Activated CD4-positive, alpha-beta memory T cell treated with anti-CD3 and anti-CD28 coated beads, Interleukin-2, amount 10 ng/mL, durations not matched to agents 7 days and 5 days (primary cell): ENCODE results near the gene HORMAD2. TPM values are rescaled to one million over a fixed set of nuclear protein-coding genes. Genes with fewer than 3 reads are reported as not detected.
A peak's percentile ranks its signal among the peaks of the same experiment; 100 is the strongest.

Experiments
- CTCF ChIA-PET: fragments of 350-600 bp; sonication (Branson Sonifier 250); formaldehyde crosslinking; loops from one replicate; lab custom pipeline; 2021; ENCODE audit warnings: antibody characterized with exemption, inconsistent platforms; lab: Charles Lee
- POLR2A ChIA-PET: fragments of 350-600 bp; sonication (Branson Sonifier 250); formaldehyde crosslinking; loops from one replicate; lab custom pipeline; 2021; ENCODE audit warnings: antibody characterized with exemption; lab: Charles Lee
- DNase-seq: peaks from one replicate; pipeline ENCODE4 v3.0.0-alpha.2; 2020
- H3K27ac Mint-ChIP-seq: one replicate; pipeline ENCODE4 v1.8.0; 2021; ENCODE audit warnings: mild to moderate bottlenecking, mixed read lengths
- H3K27me3 Mint-ChIP-seq: one replicate; pipeline ENCODE4 v1.8.0; 2021; ENCODE audit warnings: mixed read lengths
- H3K36me3 Mint-ChIP-seq: one replicate; pipeline ENCODE4 v1.8.0; 2021; ENCODE audit warnings: low read depth, mixed read lengths
- H3K4me1 Mint-ChIP-seq: one replicate; pipeline ENCODE4 v1.8.0; 2021; ENCODE audit warnings: mixed read lengths
- H3K4me3 Mint-ChIP-seq: one replicate; pipeline ENCODE4 v1.8.0; 2021; ENCODE audit warnings: mild to moderate bottlenecking, mixed read lengths
- H3K9me3 Mint-ChIP-seq: one replicate; pipeline ENCODE4 v1.8.0; 2021; ENCODE audit warnings: mixed read lengths
- total RNA-seq, 2 experiments: library from RNA; stranded (reverse); gene quantifications; one replicate each; pipeline ENCODE4 v1.2.3, GENCODE V29; 2021

HORMAD2 gene
- total RNA-seq, 2 experiments from 2014 or later = 0.23 TPM; not detected in 1

DNA sequence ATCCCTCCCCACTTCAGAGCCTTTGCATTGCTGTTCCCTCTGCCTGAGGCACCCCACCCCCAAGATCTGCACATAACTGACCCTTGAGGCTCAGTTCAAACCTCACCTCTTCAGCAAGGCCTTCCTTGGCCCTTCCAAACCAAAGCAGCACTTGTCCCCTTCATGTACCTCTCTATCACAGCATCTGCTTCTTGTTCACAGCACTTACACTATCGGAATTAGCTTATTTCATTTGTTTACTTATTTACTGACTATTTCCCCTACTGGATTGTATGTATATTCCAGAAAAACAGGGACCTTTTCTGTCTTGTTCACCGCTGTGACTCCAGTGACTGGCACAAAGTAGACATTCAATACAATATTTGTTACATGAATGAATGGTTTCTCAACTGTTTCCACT, 38.0 kb downstream of the HORMAD2 start:
- POLR2A ChIA-PET = no interaction called here
- Mint-ChIP-seq H3K9me3 (no peaks in the 10 kb centered on the region), H3K27ac (no peak overlapping the region), H3K4me1 (peaks cover 51% of the 10 kb centered on the region), H3K4me3 (no peak overlapping the region), H3K27me3 (peaks cover 5% of the 10 kb centered on the region), H3K36me3 (peaks cover 7% of the 10 kb centered on the region)
- no peak for DNase-seq
- CTCF ChIA-PET = interaction anchor here (1.0 kb wide), 1 partner anchor 13 kb away, joined by 3 read pairs; no protein-coding TSS in a partner anchor

GRCh38 chr22:30121960-30122359, 41.7 kb downstream of the HORMAD2 start:
- Mint-ChIP-seq H3K27me3 (peaks cover 5% of the 10 kb centered on the region), H3K36me3 (peaks cover 7% of the 10 kb centered on the region), H3K4me1 (peaks cover 39% of the 10 kb centered on the region), H3K4me3 (peak overlapping the region; percentile 4), H3K9me3 (no peaks in the 10 kb centered on the region), H3K27ac (no peak overlapping the region)
- POLR2A ChIA-PET = interaction anchor here (1.1 to 1.6 kb wide), 2 partner anchors 56 to 143 kb away, joined by 3 to 7 read pairs; no protein-coding TSS in a partner anchor
- CTCF ChIA-PET = interaction anchor here (0.6 to 4.2 kb wide), 6 partner anchors 10 to 147 kb away, joined by 3 to 27 read pairs (median 3); no protein-coding TSS in a partner anchor
- DNase-seq = no peak

DNA sequence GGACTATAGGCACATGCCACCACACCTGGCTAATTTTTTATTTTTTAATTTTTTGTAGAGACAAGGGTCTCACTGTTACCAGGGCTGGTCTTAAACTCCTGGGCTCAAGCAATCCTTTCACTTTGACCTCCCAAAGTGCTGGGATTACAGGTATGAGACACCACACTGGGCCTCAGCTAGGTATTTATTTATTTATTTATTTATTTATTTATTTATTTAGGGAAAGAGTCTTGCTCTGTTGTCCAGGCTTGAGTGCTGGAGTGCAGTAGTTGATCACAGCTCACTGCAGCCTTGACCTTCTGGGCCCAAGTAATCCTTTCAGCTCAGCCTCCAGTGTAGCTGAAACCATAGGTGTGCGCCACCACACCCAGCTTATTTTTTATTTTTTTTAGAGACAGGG, 43.2 kb downstream of the HORMAD2 start:
- H3K4me1 Mint-ChIP-seq = peaks cover 29% of the 10 kb centered on the region
- ChIA-PET POLR2A (interaction anchor here (1.1 to 1.2 kb wide), 2 partner anchors 119 to 121 kb away, joined by 3 read pairs; no protein-coding TSS in a partner anchor), CTCF (interaction anchor here (0.6 to 4.2 kb wide), 3 partner anchors 15 to 1200 kb away, joined by 3 to 27 read pairs (median 4); no protein-coding TSS in a partner anchor)
- H3K9me3 Mint-ChIP-seq = no peaks in the 10 kb centered on the region
- H3K4me3 Mint-ChIP-seq = no peak overlapping the region
- peaks cover 7% of the 10 kb centered on the region for H3K36me3 Mint-ChIP-seq
- peaks cover 5% of the 10 kb centered on the region for H3K27me3 Mint-ChIP-seq
- no peak overlapping the region for H3K27ac Mint-ChIP-seq
- DNase-seq = no peak

- Mint-ChIP-seq H3K4me3 (no peak overlapping the region), H3K36me3 (no peaks in the 10 kb centered on the region), H3K27me3 (no peaks in the 10 kb centered on the region), H3K27ac (no peak overlapping the region), H3K4me1 (peaks cover 19% of the 10 kb centered on the region), H3K9me3 (no peaks in the 10 kb centered on the region)
- ChIA-PET POLR2A (no interaction called here), CTCF (interaction anchor here (1.0 kb wide), 1 partner anchor 54 kb away, joined by 3 read pairs; no protein-coding TSS in a partner anchor)
- DNase-seq = no peak
Observed at GRCh38 chr22:30127749-30128166, 47.5 kb downstream of the HORMAD2 start.

DNA sequence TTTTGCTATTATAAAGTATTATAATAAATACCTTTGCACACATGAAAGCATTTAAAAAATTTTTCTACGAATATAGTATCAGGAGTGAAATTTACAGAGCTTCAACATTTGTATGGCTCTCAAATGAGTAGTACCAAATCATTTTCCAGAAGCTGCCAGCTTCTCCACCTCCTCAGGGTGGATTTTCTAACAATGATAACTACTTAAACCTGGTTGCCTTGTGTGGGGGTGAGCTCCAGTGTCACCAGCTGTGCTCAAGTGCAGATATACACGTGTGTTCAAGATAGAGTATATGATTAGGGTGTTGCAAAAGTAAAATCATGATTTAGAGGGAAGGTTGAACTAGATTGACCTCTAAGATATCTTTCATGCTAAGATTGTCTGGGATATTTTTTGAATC, 48.2 kb downstream of the HORMAD2 start:
- POLR2A ChIA-PET = no interaction called here
- Mint-ChIP-seq H3K27me3 (no peaks in the 10 kb centered on the region), H3K27ac (no peak overlapping the region), H3K36me3 (no peaks in the 10 kb centered on the region), H3K9me3 (no peaks in the 10 kb centered on the region), H3K4me1 (peaks cover 14% of the 10 kb centered on the region), H3K4me3 (no peak overlapping the region)
- DNase-seq = no peak
- CTCF ChIA-PET = interaction anchor here (1.0 kb wide), 1 partner anchor 53 kb away, joined by 3 read pairs; no protein-coding TSS in a partner anchor

- Mint-ChIP-seq H3K27me3 (no peaks in the 10 kb centered on the region), H3K4me3 (no peak overlapping the region), H3K27ac (no peak overlapping the region), H3K9me3 (no peaks in the 10 kb centered on the region), H3K36me3 (no peaks in the 10 kb centered on the region), H3K4me1 (peaks cover 11% of the 10 kb centered on the region)
- ChIA-PET CTCF (no interaction called here), POLR2A (no interaction called here)
- no peak for DNase-seq
Observed at GRCh38 chr22:30129636-30130035, 49.4 kb downstream of the HORMAD2 start.

- CTCF ChIA-PET = no interaction called here
- Mint-ChIP-seq H3K27me3 (peaks cover 9% of the 10 kb centered on the region), H3K27ac (no peak overlapping the region), H3K36me3 (no peaks in the 10 kb centered on the region), H3K9me3 (no peaks in the 10 kb centered on the region), H3K4me3 (no peak overlapping the region), H3K4me1 (peaks cover 7% of the 10 kb centered on the region)
- POLR2A ChIA-PET = no interaction called here
- no peak for DNase-seq
Observed at GRCh38 chr22:30132290-30132996, 52.2 kb downstream of the HORMAD2 start.

DNA sequence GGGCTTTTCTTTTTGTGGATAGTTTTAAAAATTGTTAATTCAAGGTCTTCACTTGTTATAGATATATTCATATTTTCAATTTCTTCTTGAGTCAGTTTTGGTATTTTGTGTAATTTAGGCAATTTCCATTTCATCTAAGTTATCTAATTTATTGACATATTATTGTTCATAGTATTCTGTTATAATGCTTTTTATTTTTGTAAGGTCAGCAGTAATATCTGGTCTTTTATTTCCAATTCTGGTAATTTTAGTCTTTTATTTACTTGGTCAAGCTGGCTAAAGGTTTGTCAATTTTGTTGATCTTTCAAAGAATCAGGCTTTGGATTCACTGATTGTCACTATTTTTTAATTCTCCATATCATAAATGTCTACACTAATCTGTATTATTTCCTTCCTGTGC, 60.1 kb downstream of the HORMAD2 start:
- Mint-ChIP-seq H3K9me3 (peaks cover 27% of the 10 kb centered on the region), H3K4me1 (no peaks in the 10 kb centered on the region), H3K27me3 (peaks cover 6% of the 10 kb centered on the region), H3K4me3 (no peak overlapping the region), H3K27ac (no peak overlapping the region), H3K36me3 (peaks cover 20% of the 10 kb centered on the region)
- ChIA-PET POLR2A (no interaction called here), CTCF (no interaction called here)
- no peak for DNase-seq

- ChIA-PET POLR2A (no interaction called here), CTCF (no interaction called here)
- Mint-ChIP-seq H3K27me3 (peaks cover 3% of the 10 kb centered on the region), H3K36me3 (peaks cover 21% of the 10 kb centered on the region), H3K9me3 (peaks cover 27% of the 10 kb centered on the region), H3K4me3 (no peak overlapping the region), H3K4me1 (no peaks in the 10 kb centered on the region), H3K27ac (no peak overlapping the region)
- DNase-seq = no peak
Observed at GRCh38 chr22:30143265-30143664, 63.0 kb downstream of the HORMAD2 start.

DNA sequence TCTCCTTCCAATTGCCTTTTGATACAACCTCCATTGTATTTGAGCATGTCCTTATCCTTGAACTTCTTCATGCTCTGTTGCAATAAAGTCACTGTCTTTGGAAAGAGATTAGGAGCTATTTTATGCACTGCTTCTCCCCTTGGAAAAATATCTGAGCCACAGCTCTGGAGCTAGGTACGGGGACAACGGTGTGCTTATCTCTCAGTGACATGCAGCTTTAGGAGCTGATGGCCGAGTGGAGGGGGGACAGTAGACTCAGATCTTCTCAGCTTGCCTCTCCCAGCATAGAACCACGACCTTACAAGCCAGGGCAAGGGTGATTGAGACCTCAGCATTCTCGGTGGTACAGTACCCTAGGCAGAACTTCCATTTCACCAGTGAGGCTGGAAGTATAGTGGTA, 64.1 kb downstream of the HORMAD2 start:
- Mint-ChIP-seq H3K4me3 (no peak overlapping the region), H3K9me3 (peaks cover 27% of the 10 kb centered on the region), H3K27me3 (peaks cover 3% of the 10 kb centered on the region), H3K36me3 (peaks cover 21% of the 10 kb centered on the region), H3K27ac (no peak overlapping the region), H3K4me1 (no peaks in the 10 kb centered on the region)
- ChIA-PET POLR2A (interaction anchor here (0.9 kb wide), 1 partner anchor 15 kb away, joined by 4 read pairs; no protein-coding TSS in a partner anchor), CTCF (interaction anchor here (0.6 to 1.3 kb wide), 3 partner anchors 36 to 478 kb away, joined by 3 to 4 read pairs (median 3); no protein-coding TSS in a partner anchor)
- no peak for DNase-seq

- DNase-seq = no peak
- peaks cover 6% of the 10 kb centered on the region for H3K4me1 Mint-ChIP-seq
- ChIA-PET POLR2A (no interaction called here), CTCF (no interaction called here)
- no peak overlapping the region for H3K4me3 Mint-ChIP-seq
- no peak overlapping the region for H3K27ac Mint-ChIP-seq
- peaks cover under 1% of the 10 kb centered on the region for H3K9me3 Mint-ChIP-seq
- H3K36me3 Mint-ChIP-seq = peaks cover 8% of the 10 kb centered on the region
- H3K27me3 Mint-ChIP-seq = peaks cover 3% of the 10 kb centered on the region
Observed at GRCh38 chr22:30150212-30150611, 69.9 kb downstream of the HORMAD2 start.

- no peak overlapping the region for H3K4me3 Mint-ChIP-seq
- CTCF ChIA-PET = interaction anchor here (0.6 to 1.6 kb wide), 3 partner anchors 10 to 771 kb away, joined by 3 to 4 read pairs (median 4); no protein-coding TSS in a partner anchor
Observed at GRCh38 chr22:30158277-30158676, 78.0 kb downstream of the HORMAD2 start.

More at GRCh38 chr22:30158277-30158676, 78.0 kb downstream of the HORMAD2 start:
- no peak for DNase-seq
- peaks cover 65% of the 10 kb centered on the region for H3K4me1 Mint-ChIP-seq
- H3K27me3 Mint-ChIP-seq = no peaks in the 10 kb centered on the region
- peaks cover 7% of the 10 kb centered on the region for H3K36me3 Mint-ChIP-seq
- POLR2A ChIA-PET = interaction anchor here (0.7 to 3.4 kb wide), 7 partner anchors 10 to 147 kb away, joined by 3 to 21 read pairs (median 3); no protein-coding TSS in a partner anchor
- H3K9me3 Mint-ChIP-seq = no peaks in the 10 kb centered on the region
- peak overlapping the region; percentile 91 for H3K27ac Mint-ChIP-seq
